ENCODE results near the gene N4BP2L2. TPM values are rescaled to one million over a fixed set of nuclear protein-coding genes. Genes with fewer than 3 reads are reported as not detected.

Gene N4BP2L2
- total and polyA plus RNA-seq, 8 donors = 121 to 301 (median 236) TPM

GRCh38 chr13:32445461-32445860 is 93.1 kb downstream of the N4BP2L2 start:
- Histone ChIP-seq H3K4me3 (no peak overlapping the region), H3K27ac (no peak overlapping the region), H3K9me3 (no peaks in the 10 kb centered on the region), H3K27me3 (no peaks in the 10 kb centered on the region), H3K4me1 (peaks cover 0 to 10% of the 10 kb centered on the region in 2 donors), H3K36me3 (no peaks in the 10 kb centered on the region)
- DNase-seq (no peak), ATAC-seq (no peak)
- intact Hi-C loops (cut with DNase I) = no loop called here
- TF ChIP-seq CTCF (IDR thresholded peaks at IDR 0.05) = no peak

GRCh38 chr13:32443111-32443510 is 95.5 kb downstream of the N4BP2L2 start:
- no peaks in the 10 kb centered on the region for H3K9me3 ChIP-seq
- H3K36me3 ChIP-seq = peaks cover 0 to 3% of the 10 kb centered on the region in 2 donors
- intact Hi-C loops (cut with DNase I) = no loop called here
- DNase-seq (peak in 1 of 4 donors; percentile 35), ATAC-seq (peak; percentile 53)
- no peak for TF ChIP-seq CTCF (IDR thresholded peaks at IDR 0.05)
- no peaks in the 10 kb centered on the region for H3K27me3 ChIP-seq
- H3K27ac ChIP-seq = no peak overlapping the region
- no peak overlapping the region for H3K4me3 ChIP-seq
- H3K4me1 ChIP-seq = peaks cover 0 to 10% of the 10 kb centered on the region in 2 donors

- Histone ChIP-seq H3K4me1 (no peaks in the 10 kb centered on the region), H3K9me3 (no peaks in the 10 kb centered on the region), H3K27ac (no peak overlapping the region), H3K4me3 (no peak overlapping the region), H3K36me3 (peaks cover 0 to 6% of the 10 kb centered on the region in 2 donors), H3K27me3 (no peaks in the 10 kb centered on the region)
- no peak for TF ChIP-seq CTCF (IDR thresholded peaks at IDR 0.05)
- intact Hi-C loops (cut with DNase I) = no loop called here
- no peak for DNase-seq
- no peak for ATAC-seq
These were observed 99.7 kb downstream of the N4BP2L2 start for GRCh38 chr13:32438871-32439270.

GRCh38 chr13:32432856-32433255 is 105.7 kb downstream of the N4BP2L2 start:
- Histone ChIP-seq H3K9me3 (no peaks in the 10 kb centered on the region), H3K36me3 (peaks cover 0 to 5% of the 10 kb centered on the region in 2 donors), H3K4me1 (peaks cover 4 to 24% of the 10 kb centered on the region in 2 donors), H3K27ac (no peak overlapping the region), H3K4me3 (no peak overlapping the region), H3K27me3 (no peaks in the 10 kb centered on the region)
- no peak for TF ChIP-seq CTCF (IDR thresholded peaks at IDR 0.05)
- no peak for DNase-seq
- intact Hi-C loops (cut with DNase I) = no loop called here
- no peak for ATAC-seq

GRCh38 chr13:32431361-32431760 is 107.2 kb downstream of the N4BP2L2 start:
- intact Hi-C loops (cut with DNase I) = no loop called here
- H3K4me1 ChIP-seq = peaks cover 4 to 34% of the 10 kb centered on the region in 2 donors
- H3K4me3 ChIP-seq = no peak overlapping the region
- DNase-seq (no peak), ATAC-seq (no peak)
- no peaks in the 10 kb centered on the region for H3K9me3 ChIP-seq
- peaks cover 0 to 4% of the 10 kb centered on the region in 2 donors for H3K36me3 ChIP-seq
- no peaks in the 10 kb centered on the region for H3K27me3 ChIP-seq
- no peak for TF ChIP-seq CTCF (IDR thresholded peaks at IDR 0.05)
- no peak overlapping the region for H3K27ac ChIP-seq
